Endodermal cell (in vitro differentiated cells): ENCODE results near the gene REEP1. TPM values are rescaled to one million over a fixed set of nuclear protein-coding genes. Genes with fewer than 3 reads are reported as not detected.

Source experiments
- DNase-seq: peaks from one replicate; pipeline ENCODE4 v3.0.0-alpha.2; 2017
- H3K27ac ChIP-seq: 2 replicates; pipeline ENCODE4 v1.5.1; 2013; ENCODE audit warnings: mild to moderate bottlenecking, low read depth, low read length, moderate library complexity
- H3K27me3 ChIP-seq: 2 replicates; pipeline ENCODE4 v1.6.1; 2013; ENCODE audit warnings: mild to moderate bottlenecking, low read length, moderate library complexity; ENCODE audit not compliant: insufficient read depth, control insufficient read depth, poor library complexity, severe bottlenecking
- H3K36me3 ChIP-seq: 2 replicates; pipeline ENCODE4 v1.7.0; 2013; ENCODE audit warnings: mild to moderate bottlenecking, low read length, moderate library complexity; ENCODE audit not compliant: control insufficient read depth, insufficient read depth
- H3K4me1 ChIP-seq: one replicate; pipeline ENCODE4 v1.7.0; 2013; ENCODE audit warnings: low read length; ENCODE audit not compliant: control insufficient read depth, insufficient read depth
- H3K4me3 ChIP-seq: 2 replicates; pipeline ENCODE4 v1.5.1; 2013; ENCODE audit warnings: mild to moderate bottlenecking, low read length, moderate library complexity
- H3K9ac ChIP-seq: 2 replicates; pipeline ENCODE4 v1.6.1; 2013; ENCODE audit warnings: mild to moderate bottlenecking, low read length, moderate library complexity; ENCODE audit not compliant: poor library complexity, severe bottlenecking; ENCODE audit errors: extremely low read depth
- H3K9me3 ChIP-seq: 2 replicates; pipeline ENCODE4 v1.6.1; 2013; ENCODE audit warnings: mild to moderate bottlenecking, low read length, moderate library complexity; ENCODE audit not compliant: control insufficient read depth
- H3K27ac Mint-ChIP-seq: 2 replicates; pipeline ENCODE4 v1.8.0; 2020; ENCODE audit warnings: mixed read lengths
- H3K27me3 Mint-ChIP-seq: 2 replicates; pipeline ENCODE4 v1.8.0; 2021; ENCODE audit warnings: mild to moderate bottlenecking, mixed read lengths; ENCODE audit not compliant: insufficient read depth
- H3K36me3 Mint-ChIP-seq: 2 replicates; pipeline ENCODE4 v1.8.0; 2020; ENCODE audit warnings: low read depth, mixed read lengths
- H3K4me1 Mint-ChIP-seq: 2 replicates; pipeline ENCODE4 v1.8.0; 2020; ENCODE audit warnings: mixed read lengths
- H3K4me3 Mint-ChIP-seq: 2 replicates; pipeline ENCODE4 v1.8.0; 2020; ENCODE audit warnings: mild to moderate bottlenecking, moderate library complexity, mixed read lengths
- H3K9me3 Mint-ChIP-seq: 2 replicates; pipeline ENCODE4 v1.8.0; 2020; ENCODE audit warnings: mild to moderate bottlenecking, mixed read lengths
- CTCF ChIP-seq: fragments of 200-600 bp; sonication (generic); conservative IDR thresholded peaks from 2 replicates; pipeline ENCODE4 v1.5.0; 2021; ENCODE audit warnings: antibody characterized with exemption, mild to moderate bottlenecking
- WGBS, 2 experiments: methylation state at CpG; one replicate each; pipeline versions ENCODE4 v1.1.5 to v1.1.7; 2013; ENCODE audit warnings: missing lambda C conversion rate in 2 of 2, mixed read lengths in 1 of 2; ENCODE audit not compliant: insufficient coverage in 1 of 2, insufficient read length in 1 of 2; 5-methylcytosine and 5-hydroxymethylcytosine counted together
- total RNA-seq, 2 donors: library from RNA; stranded (reverse); fragmentation: NEBNext Ultra II Directional in 1 of 2; extraction: Animal tissue kit (Norgen Biotek cat#: 25700) in 1 of 2; gene quantifications; 2 replicates in 1 of 2; 3 replicates in 1 of 2; pipeline ENCODE4 v1.2.1, GENCODE V29; 2021

The REEP1 gene
- total RNA-seq, 2 donors from 2014 or later: 2.9 to 3.8 TPM

GRCh38 chr2:86213056-86213455 is 124.4 kb downstream of the REEP1 start:
- H3K27me3 Mint-ChIP-seq: no peaks in the 10 kb centered on the region
- H3K9me3 Mint-ChIP-seq: no peaks in the 10 kb centered on the region
- no peak overlapping the region for H3K4me3 Mint-ChIP-seq
- peaks cover 7% of the 10 kb centered on the region for H3K4me1 Mint-ChIP-seq
- Histone ChIP-seq H3K27me3 (no peaks in the 10 kb centered on the region), H3K9me3 (no peaks in the 10 kb centered on the region), H3K9ac (no peak overlapping the region), H3K4me1 (peaks cover 3% of the 10 kb centered on the region), H3K27ac (no peak overlapping the region), H3K36me3 (peaks cover 56% of the 10 kb centered on the region), H3K4me3 (no peak overlapping the region)
- WGBS, 2 experiments: 92 to 100% methylated on average over 1 of the region's 1 CpG
- TF ChIP-seq CTCF: no peak
- peaks cover 42% of the 10 kb centered on the region for H3K36me3 Mint-ChIP-seq
- DNase-seq: no peak
- no peak overlapping the region for H3K27ac Mint-ChIP-seq

GRCh38 chr2:86211796-86212188 is 125.6 kb downstream of the REEP1 start:
- no peak overlapping the region for H3K27ac ChIP-seq
- no peaks in the 10 kb centered on the region for H3K9me3 ChIP-seq
- H3K36me3 ChIP-seq: peaks cover 67% of the 10 kb centered on the region
- H3K4me1 Mint-ChIP-seq: peaks cover 7% of the 10 kb centered on the region
- H3K9me3 Mint-ChIP-seq: no peaks in the 10 kb centered on the region
- H3K36me3 Mint-ChIP-seq: peaks cover 49% of the 10 kb centered on the region
- no peaks in the 10 kb centered on the region for H3K27me3 ChIP-seq
- no peak overlapping the region for H3K4me3 ChIP-seq
- no peak overlapping the region for H3K4me3 Mint-ChIP-seq
- no peak overlapping the region for H3K9ac ChIP-seq
- no peak for DNase-seq
- WGBS, 2 experiments: 88 to 100% methylated on average over 1 to 2 of the region's 2 CpGs
- TF ChIP-seq CTCF: no peak
- H3K27me3 Mint-ChIP-seq: no peaks in the 10 kb centered on the region
- H3K4me1 ChIP-seq: peaks cover 3% of the 10 kb centered on the region
- no peak overlapping the region for H3K27ac Mint-ChIP-seq

GRCh38 chr2:86211033-86211795 is 126.2 kb downstream of the REEP1 start:
- no peak for DNase-seq
- H3K4me1 Mint-ChIP-seq: peaks cover 7% of the 10 kb centered on the region
- H3K4me1 ChIP-seq: peaks cover 3% of the 10 kb centered on the region
- no peak overlapping the region for H3K27ac ChIP-seq
- H3K36me3 Mint-ChIP-seq: peaks cover 54% of the 10 kb centered on the region
- no peak overlapping the region for H3K9ac ChIP-seq
- H3K9me3 Mint-ChIP-seq: no peaks in the 10 kb centered on the region
- H3K9me3 ChIP-seq: no peaks in the 10 kb centered on the region
- no peak overlapping the region for H3K4me3 ChIP-seq
- H3K36me3 ChIP-seq: peaks cover 73% of the 10 kb centered on the region
- no peak for TF ChIP-seq CTCF
- H3K27ac Mint-ChIP-seq: no peak overlapping the region
- no peaks in the 10 kb centered on the region for H3K27me3 Mint-ChIP-seq
- no peaks in the 10 kb centered on the region for H3K27me3 ChIP-seq
- WGBS, 2 experiments: 97 to 100% methylated on average over 1 to 2 of the region's 2 CpGs
- no peak overlapping the region for H3K4me3 Mint-ChIP-seq
